Measurements from ENCODE around the gene DNPH1. TPM values are rescaled to one million over a fixed set of nuclear protein-coding genes. Genes with fewer than 3 reads are reported as not detected.

Gene DNPH1
- total and polyA plus RNA-seq, 4 donors, result 32.0 to 135 (median 84.5) TPM

DNA sequence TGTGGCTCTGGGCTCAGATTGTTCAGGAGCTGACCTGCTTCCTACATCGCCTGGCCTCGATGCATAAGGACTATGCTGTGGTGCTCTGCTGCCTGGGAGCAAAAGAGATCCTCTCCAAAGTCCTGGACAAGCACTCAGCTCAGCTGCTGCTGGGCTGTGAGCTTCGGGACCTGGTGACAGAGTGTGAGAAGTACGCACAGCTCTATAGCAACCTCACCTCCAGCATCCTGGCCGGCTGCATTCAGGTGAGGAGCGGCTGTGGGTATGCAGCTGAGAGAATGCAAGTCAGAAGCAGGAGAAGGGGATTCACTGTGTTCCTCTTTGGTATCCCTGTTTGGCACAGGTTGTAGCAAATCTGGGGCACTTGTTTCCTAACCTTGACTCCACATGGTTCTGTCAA is 29.4 kb downstream of the DNPH1 start:
- 87 to 89% methylated on average over 6 of the region's 6 CpGs for WGBS, 2 donors
- ATAC-seq (ENCODE audit: insufficient read depth, low FRiP score) (no peak), DNase-seq (no peak)
- H3K27ac ChIP-seq (ENCODE audit: low read depth in 1 of 2, low read length in 1 of 2), result no peak overlapping the region
- peaks cover 8 to 39% (median 17%) of the 10 kb centered on the region in 4 donors for H3K36me3 ChIP-seq (ENCODE audit: control insufficient read depth in 4 of 4, insufficient read depth in 4 of 4, low read length in 4 of 4)
- no peaks in the 10 kb centered on the region for H3K4me1 ChIP-seq (ENCODE audit: control insufficient read depth in 5 of 5, insufficient read depth in 5 of 5, low read length in 5 of 5)
- H3K4me3 ChIP-seq, result no peak overlapping the region
- no peaks in the 10 kb centered on the region for H3K9me3 ChIP-seq (ENCODE audit: control insufficient read depth in 4 of 4, insufficient read depth in 3 of 4, low read length in 3 of 4)
- TF ChIP-seq, protein P1, sequence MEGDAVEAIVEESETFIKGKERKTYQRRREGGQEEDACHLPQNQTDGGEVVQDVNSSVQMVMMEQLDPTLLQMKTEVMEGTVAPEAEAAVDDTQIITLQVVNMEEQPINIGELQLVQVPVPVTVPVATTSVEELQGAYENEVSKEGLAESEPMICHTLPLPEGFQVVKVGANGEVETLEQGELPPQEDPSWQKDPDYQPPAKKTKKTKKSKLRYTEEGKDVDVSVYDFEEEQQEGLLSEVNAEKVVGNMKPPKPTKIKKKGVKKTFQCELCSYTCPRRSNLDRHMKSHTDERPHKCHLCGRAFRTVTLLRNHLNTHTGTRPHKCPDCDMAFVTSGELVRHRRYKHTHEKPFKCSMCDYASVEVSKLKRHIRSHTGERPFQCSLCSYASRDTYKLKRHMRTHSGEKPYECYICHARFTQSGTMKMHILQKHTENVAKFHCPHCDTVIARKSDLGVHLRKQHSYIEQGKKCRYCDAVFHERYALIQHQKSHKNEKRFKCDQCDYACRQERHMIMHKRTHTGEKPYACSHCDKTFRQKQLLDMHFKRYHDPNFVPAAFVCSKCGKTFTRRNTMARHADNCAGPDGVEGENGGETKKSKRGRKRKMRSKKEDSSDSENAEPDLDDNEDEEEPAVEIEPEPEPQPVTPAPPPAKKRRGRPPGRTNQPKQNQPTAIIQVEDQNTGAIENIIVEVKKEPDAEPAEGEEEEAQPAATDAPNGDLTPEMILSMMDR (IDR thresholded peaks at IDR 0.05; ENCODE audit: control extremely low read depth, extremely low read depth), result no peak
- H3K9ac ChIP-seq (ENCODE audit: insufficient read depth in 1 of 2, low read length in 2 of 2), result no peak overlapping the region
- H3K27me3 ChIP-seq (ENCODE audit: control insufficient read depth in 3 of 3, insufficient read depth in 3 of 3, low read length in 2 of 3), result no peaks in the 10 kb centered on the region

DNA sequence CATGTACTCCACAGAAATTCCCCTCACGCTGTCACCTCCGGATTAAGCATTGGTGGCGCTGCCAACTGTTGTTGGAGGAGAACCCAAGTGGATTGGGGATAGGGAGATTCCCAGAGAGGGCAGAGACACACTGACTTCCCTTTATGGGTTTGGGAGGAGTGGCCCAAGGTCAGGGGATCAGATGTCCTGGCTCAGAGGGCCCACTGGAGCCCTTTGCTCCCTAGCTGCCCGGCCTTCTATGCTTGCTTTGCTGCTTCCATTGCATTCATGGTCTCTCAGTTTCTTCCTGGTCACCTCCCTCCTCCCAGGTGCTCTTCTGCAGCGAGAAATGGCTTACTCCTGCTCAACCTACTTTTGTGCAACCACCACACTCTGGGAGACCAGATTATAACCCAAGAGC is 32.9 kb downstream of the DNPH1 start:
- Histone ChIP-seq H3K9ac (ENCODE audit: insufficient read depth in 1 of 2, low read length in 2 of 2) (no peak overlapping the region), H3K4me1 (ENCODE audit: control insufficient read depth in 5 of 5, insufficient read depth in 5 of 5, low read length in 5 of 5) (no peaks in the 10 kb centered on the region), H3K4me3 (no peak overlapping the region), H3K27ac (ENCODE audit: low read depth in 1 of 2, low read length in 1 of 2) (no peak overlapping the region), H3K27me3 (ENCODE audit: control insufficient read depth in 3 of 3, insufficient read depth in 3 of 3, low read length in 2 of 3) (no peaks in the 10 kb centered on the region), H3K36me3 (ENCODE audit: control insufficient read depth in 4 of 4, insufficient read depth in 4 of 4, low read length in 4 of 4) (peaks cover 8 to 40% (median 21%) of the 10 kb centered on the region in 4 donors), H3K9me3 (ENCODE audit: control insufficient read depth in 4 of 4, insufficient read depth in 3 of 4, low read length in 3 of 4) (no peaks in the 10 kb centered on the region)
- no peak for ATAC-seq (ENCODE audit: insufficient read depth, low FRiP score)
- TF ChIP-seq, protein P1 (IDR thresholded peaks at IDR 0.05; ENCODE audit: control extremely low read depth, extremely low read depth), result no peak
- DNase-seq, result no peak
- 90 to 96% methylated on average over 5 of the region's 5 CpGs for WGBS, 2 donors

DNA sequence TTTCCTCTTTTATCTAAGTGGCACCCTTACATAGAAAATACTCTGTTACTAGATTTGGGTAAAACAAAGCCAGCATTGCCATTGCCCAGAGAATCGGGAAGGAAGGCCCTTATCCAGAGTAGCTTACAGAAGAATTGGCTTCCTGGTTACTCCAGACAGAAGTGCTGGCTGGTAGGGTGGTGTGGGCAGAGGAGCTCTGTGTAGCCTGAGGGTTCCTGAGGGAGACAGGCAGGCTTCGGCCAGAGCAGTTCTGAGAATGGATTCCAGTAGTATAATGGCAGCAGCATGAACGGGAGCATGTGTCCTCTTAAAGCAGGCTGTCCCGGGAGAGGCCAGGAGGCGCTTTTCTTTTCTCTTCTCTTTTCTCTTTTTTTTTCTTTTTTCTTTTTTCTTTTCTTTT is 35.4 kb downstream of the DNPH1 start:
- Histone ChIP-seq H3K4me1 (ENCODE audit: control insufficient read depth in 5 of 5, insufficient read depth in 5 of 5, low read length in 5 of 5) (no peaks in the 10 kb centered on the region), H3K36me3 (ENCODE audit: control insufficient read depth in 4 of 4, insufficient read depth in 4 of 4, low read length in 4 of 4) (peaks cover 7 to 27% (median 20%) of the 10 kb centered on the region in 4 donors), H3K9me3 (ENCODE audit: control insufficient read depth in 4 of 4, insufficient read depth in 3 of 4, low read length in 3 of 4) (no peaks in the 10 kb centered on the region), H3K9ac (ENCODE audit: insufficient read depth in 1 of 2, low read length in 2 of 2) (no peak overlapping the region), H3K4me3 (no peak overlapping the region), H3K27me3 (ENCODE audit: control insufficient read depth in 3 of 3, insufficient read depth in 3 of 3, low read length in 2 of 3) (no peaks in the 10 kb centered on the region), H3K27ac (ENCODE audit: low read depth in 1 of 2, low read length in 1 of 2) (no peak overlapping the region)
- WGBS, 2 donors, result 94 to 97% methylated on average over 5 of the region's 5 CpGs
- DNase-seq (no peak), ATAC-seq (ENCODE audit: insufficient read depth, low FRiP score) (no peak)
- TF ChIP-seq, protein P1 (IDR thresholded peaks at IDR 0.05; ENCODE audit: control extremely low read depth, extremely low read depth), result no peak

DNA sequence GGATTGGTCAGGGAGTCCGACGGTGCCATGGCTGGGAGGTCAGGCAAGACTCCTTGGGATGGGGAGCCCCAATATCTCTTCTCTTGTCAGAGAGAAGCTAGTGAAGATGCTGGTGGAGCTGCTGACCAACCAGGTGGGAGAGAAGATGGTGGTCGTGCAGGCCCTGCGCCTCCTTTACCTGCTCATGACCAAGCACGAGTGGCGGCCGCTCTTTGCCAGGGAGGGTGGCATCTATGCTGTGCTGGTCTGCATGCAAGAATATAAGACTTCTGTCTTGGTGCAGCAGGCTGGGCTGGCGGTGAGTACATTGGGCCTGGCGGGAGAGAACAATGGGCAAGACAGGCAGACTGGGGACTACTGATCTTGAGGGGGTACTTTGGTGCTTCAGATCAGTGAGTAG is 36.4 kb downstream of the DNPH1 start:
- ATAC-seq (ENCODE audit: insufficient read depth, low FRiP score) (no peak), DNase-seq (no peak)
- WGBS, 2 donors, result 97 to 98% methylated on average over 9 of the region's 9 CpGs
- H3K27ac ChIP-seq (ENCODE audit: low read depth in 1 of 2, low read length in 1 of 2), result no peak overlapping the region
- TF ChIP-seq, protein P1 (IDR thresholded peaks at IDR 0.05; ENCODE audit: control extremely low read depth, extremely low read depth), result no peak
- peaks cover 7 to 28% (median 23%) of the 10 kb centered on the region in 4 donors for H3K36me3 ChIP-seq (ENCODE audit: control insufficient read depth in 4 of 4, insufficient read depth in 4 of 4, low read length in 4 of 4)
- H3K27me3 ChIP-seq (ENCODE audit: control insufficient read depth in 3 of 3, insufficient read depth in 3 of 3, low read length in 2 of 3), result no peaks in the 10 kb centered on the region
- no peaks in the 10 kb centered on the region for H3K4me1 ChIP-seq (ENCODE audit: control insufficient read depth in 5 of 5, insufficient read depth in 5 of 5, low read length in 5 of 5)
- no peaks in the 10 kb centered on the region for H3K9me3 ChIP-seq (ENCODE audit: control insufficient read depth in 4 of 4, insufficient read depth in 3 of 4, low read length in 3 of 4)
- H3K4me3 ChIP-seq, result no peak overlapping the region
- H3K9ac ChIP-seq (ENCODE audit: insufficient read depth in 1 of 2, low read length in 2 of 2), result no peak overlapping the region
